Measurements from ENCODE around the gene ZNF410. TPM values are rescaled to one million over a fixed set of nuclear protein-coding genes. Genes with fewer than 3 reads are reported as not detected.

The ZNF410 gene
- polyA plus RNA-seq, 1 donor from 2014 or later: 73.7 TPM

DNA sequence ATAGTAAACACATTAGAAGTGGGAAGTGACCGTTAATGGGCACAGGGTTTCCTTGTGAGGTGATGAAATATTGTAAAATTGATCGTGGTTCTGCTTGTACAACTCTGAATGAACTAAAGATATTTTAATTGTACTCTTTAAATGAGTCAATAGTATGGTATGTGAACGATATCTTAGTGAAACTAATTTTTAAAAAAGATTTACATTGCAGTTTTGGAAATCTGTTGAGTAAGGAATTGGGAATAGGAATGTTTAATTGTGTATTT is 1.7 kb downstream of the ZNF410 start:
- Histone ChIP-seq H3K36me3 (ENCODE audit: insufficient read depth, low read length) (no peaks in the 10 kb centered on the region), H3F3A (ENCODE audit: insufficient read depth, low read length, poor library complexity, severe bottlenecking) (peaks cover 6% of the 10 kb centered on the region), H3K9me3 (ENCODE audit: low read length) (no peaks in the 10 kb centered on the region), H3K4me2 (ENCODE audit: low read length) (peak overlapping the region; percentile 62), H3K4me3 (ENCODE audit: low read length) (peak overlapping the region; percentile 87), H3K79me2 (replicated peaks; ENCODE audit: insufficient read depth, low read length) (peaks cover 50% of the 10 kb centered on the region), H3K9ac (ENCODE audit: low read length) (no peak overlapping the region), H3K9me2 (ENCODE audit: insufficient read depth, low read length) (no peaks in the 10 kb centered on the region), H2AFZ (ENCODE audit: low read depth, low read length) (no peak overlapping the region), H3K27me3 (ENCODE audit: insufficient read depth, low read depth, low read length) (no peaks in the 10 kb centered on the region), H4K20me1 (ENCODE audit: insufficient read depth) (no peaks in the 10 kb centered on the region), H3K27ac (ENCODE audit: low read length) (no peak overlapping the region)
- TF ChIP-seq RAD21 (conservative IDR thresholded peaks at IDR 0.05) (no peak), EZH2 (IDR thresholded peaks at IDR 0.05; ENCODE audit: borderline replicate concordance, insufficient read depth, low read length, poor library complexity, severe bottlenecking) (no peak), SMC3 (conservative IDR thresholded peaks at IDR 0.05; ENCODE audit: poor library complexity) (no peak), MXI1 (conservative IDR thresholded peaks at IDR 0.05; ENCODE audit: poor library complexity, severe bottlenecking) (no peak)
- TF ChIP-seq, protein P1, sequence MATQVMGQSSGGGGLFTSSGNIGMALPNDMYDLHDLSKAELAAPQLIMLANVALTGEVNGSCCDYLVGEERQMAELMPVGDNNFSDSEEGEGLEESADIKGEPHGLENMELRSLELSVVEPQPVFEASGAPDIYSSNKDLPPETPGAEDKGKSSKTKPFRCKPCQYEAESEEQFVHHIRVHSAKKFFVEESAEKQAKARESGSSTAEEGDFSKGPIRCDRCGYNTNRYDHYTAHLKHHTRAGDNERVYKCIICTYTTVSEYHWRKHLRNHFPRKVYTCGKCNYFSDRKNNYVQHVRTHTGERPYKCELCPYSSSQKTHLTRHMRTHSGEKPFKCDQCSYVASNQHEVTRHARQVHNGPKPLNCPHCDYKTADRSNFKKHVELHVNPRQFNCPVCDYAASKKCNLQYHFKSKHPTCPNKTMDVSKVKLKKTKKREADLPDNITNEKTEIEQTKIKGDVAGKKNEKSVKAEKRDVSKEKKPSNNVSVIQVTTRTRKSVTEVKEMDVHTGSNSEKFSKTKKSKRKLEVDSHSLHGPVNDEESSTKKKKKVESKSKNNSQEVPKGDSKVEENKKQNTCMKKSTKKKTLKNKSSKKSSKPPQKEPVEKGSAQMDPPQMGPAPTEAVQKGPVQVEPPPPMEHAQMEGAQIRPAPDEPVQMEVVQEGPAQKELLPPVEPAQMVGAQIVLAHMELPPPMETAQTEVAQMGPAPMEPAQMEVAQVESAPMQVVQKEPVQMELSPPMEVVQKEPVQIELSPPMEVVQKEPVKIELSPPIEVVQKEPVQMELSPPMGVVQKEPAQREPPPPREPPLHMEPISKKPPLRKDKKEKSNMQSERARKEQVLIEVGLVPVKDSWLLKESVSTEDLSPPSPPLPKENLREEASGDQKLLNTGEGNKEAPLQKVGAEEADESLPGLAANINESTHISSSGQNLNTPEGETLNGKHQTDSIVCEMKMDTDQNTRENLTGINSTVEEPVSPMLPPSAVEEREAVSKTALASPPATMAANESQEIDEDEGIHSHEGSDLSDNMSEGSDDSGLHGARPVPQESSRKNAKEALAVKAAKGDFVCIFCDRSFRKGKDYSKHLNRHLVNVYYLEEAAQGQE (IDR thresholded peaks at IDR 0.05; ENCODE audit: borderline replicate concordance): no peak

DNA sequence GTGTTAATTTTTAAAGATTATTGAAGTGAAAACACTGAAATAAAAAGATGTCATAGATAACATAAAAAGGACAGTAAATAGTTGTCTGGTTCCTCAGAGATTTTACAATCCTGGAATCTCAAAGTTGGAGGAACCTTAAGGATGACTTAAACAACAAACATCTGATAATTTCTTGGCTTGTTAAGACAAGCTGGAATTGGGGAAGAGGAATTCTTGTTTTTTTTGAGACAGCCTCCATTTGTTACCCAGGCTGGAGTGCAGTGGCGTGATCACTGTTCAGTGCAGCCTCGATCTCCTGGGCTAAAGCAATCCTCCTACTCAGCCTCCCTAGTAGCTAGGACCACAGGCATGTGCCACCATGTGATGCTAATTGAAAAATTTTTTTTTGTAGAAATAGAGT is 2.3 kb downstream of the ZNF410 start:
- no peaks in the 10 kb centered on the region for H3K27me3 ChIP-seq (ENCODE audit: insufficient read depth, low read depth, low read length)
- peak overlapping the region; percentile 87 for H3K4me3 ChIP-seq (ENCODE audit: low read length)
- no peaks in the 10 kb centered on the region for H3K9me2 ChIP-seq (ENCODE audit: insufficient read depth, low read length)
- no peak for TF ChIP-seq MXI1 (conservative IDR thresholded peaks at IDR 0.05; ENCODE audit: poor library complexity, severe bottlenecking)
- TF ChIP-seq, protein P1 (IDR thresholded peaks at IDR 0.05; ENCODE audit: borderline replicate concordance): no peak
- TF ChIP-seq RAD21 (conservative IDR thresholded peaks at IDR 0.05): no peak
- TF ChIP-seq, protein P2, sequence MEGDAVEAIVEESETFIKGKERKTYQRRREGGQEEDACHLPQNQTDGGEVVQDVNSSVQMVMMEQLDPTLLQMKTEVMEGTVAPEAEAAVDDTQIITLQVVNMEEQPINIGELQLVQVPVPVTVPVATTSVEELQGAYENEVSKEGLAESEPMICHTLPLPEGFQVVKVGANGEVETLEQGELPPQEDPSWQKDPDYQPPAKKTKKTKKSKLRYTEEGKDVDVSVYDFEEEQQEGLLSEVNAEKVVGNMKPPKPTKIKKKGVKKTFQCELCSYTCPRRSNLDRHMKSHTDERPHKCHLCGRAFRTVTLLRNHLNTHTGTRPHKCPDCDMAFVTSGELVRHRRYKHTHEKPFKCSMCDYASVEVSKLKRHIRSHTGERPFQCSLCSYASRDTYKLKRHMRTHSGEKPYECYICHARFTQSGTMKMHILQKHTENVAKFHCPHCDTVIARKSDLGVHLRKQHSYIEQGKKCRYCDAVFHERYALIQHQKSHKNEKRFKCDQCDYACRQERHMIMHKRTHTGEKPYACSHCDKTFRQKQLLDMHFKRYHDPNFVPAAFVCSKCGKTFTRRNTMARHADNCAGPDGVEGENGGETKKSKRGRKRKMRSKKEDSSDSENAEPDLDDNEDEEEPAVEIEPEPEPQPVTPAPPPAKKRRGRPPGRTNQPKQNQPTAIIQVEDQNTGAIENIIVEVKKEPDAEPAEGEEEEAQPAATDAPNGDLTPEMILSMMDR (IDR thresholded peaks at IDR 0.05; ENCODE audit: poor library complexity, severe bottlenecking): no peak
- TF ChIP-seq EP300 (conservative IDR thresholded peaks at IDR 0.05; ENCODE audit: poor library complexity, severe bottlenecking): no peak
- no peak for TF ChIP-seq POLR2AphosphoS5 (IDR thresholded peaks at IDR 0.05)
- no peak for TF ChIP-seq TAF1 (IDR thresholded peaks at IDR 0.05; ENCODE audit: low read depth)
- no peak for TF ChIP-seq SMC3 (conservative IDR thresholded peaks at IDR 0.05; ENCODE audit: poor library complexity)
- TF ChIP-seq EZH2 (IDR thresholded peaks at IDR 0.05; ENCODE audit: borderline replicate concordance, insufficient read depth, low read length, poor library complexity, severe bottlenecking): no peak
- H3F3A ChIP-seq (ENCODE audit: insufficient read depth, low read length, poor library complexity, severe bottlenecking): peaks cover 6% of the 10 kb centered on the region
- H3K9ac ChIP-seq (ENCODE audit: low read length): no peak overlapping the region
- peaks cover 6% of the 10 kb centered on the region for H3K36me3 ChIP-seq (ENCODE audit: insufficient read depth, low read length)
- H2AFZ ChIP-seq (ENCODE audit: low read depth, low read length): no peak overlapping the region
- no peaks in the 10 kb centered on the region for H4K20me1 ChIP-seq (ENCODE audit: insufficient read depth)
- no peak overlapping the region for H3K27ac ChIP-seq (ENCODE audit: low read length)
- H3K79me2 ChIP-seq (replicated peaks; ENCODE audit: insufficient read depth, low read length): peaks cover 50% of the 10 kb centered on the region
- no peaks in the 10 kb centered on the region for H3K9me3 ChIP-seq (ENCODE audit: low read length)
- H3K4me2 ChIP-seq (ENCODE audit: low read length): no peak overlapping the region

Data from neural cell (in vitro differentiated cells).